ENCODE measurements around the gene ABCA6. TPM values are rescaled to one million over a fixed set of nuclear protein-coding genes. Genes with fewer than 3 reads are reported as not detected.

Gene ABCA6
- total and polyA plus RNA-seq, 2 of the 13 experiments (the other 11 are each of a cell fraction or from before 2014, with no cell fraction given) = 0.05 to 0.11 TPM

GRCh38 chr17:69047368-69048263 lies 94.1 kb downstream of the ABCA6 start (continued):
- TF ChIP-seq POGK (CRISPR knock-in tag; conservative IDR thresholded peaks at IDR 0.05) = peak; percentile 61
- peak; percentile 56 for TF ChIP-seq GABPB1 (CRISPR knock-in tag; IDR thresholded peaks at IDR 0.05)
- TF ChIP-seq SSRP1 (CRISPR knock-in tag; IDR thresholded peaks at IDR 0.05) = no peak; the same call in 1 of the 2 replicates
- no peak; the same call in 1 of the 2 replicates for TF ChIP-seq NFYB (CRISPR knock-in tag; IDR thresholded peaks at IDR 0.05)
- peak; percentile 100 for TF ChIP-seq MEIS1 (CRISPR knock-in tag; IDR thresholded peaks at IDR 0.05; ENCODE audit: borderline replicate concordance)
- peak; percentile 67; the same call in 1 of the 2 replicates for TF ChIP-seq ZNF12 (CRISPR knock-in tag; IDR thresholded peaks at IDR 0.05)
- TF ChIP-seq CCAR2 (optimal IDR thresholded peaks at IDR 0.05; ENCODE audit: low read depth, low read length) = no peak
- no peak; the same call in 1 of the 2 replicates for TF ChIP-seq ZBTB26 (CRISPR knock-in tag; IDR thresholded peaks at IDR 0.05; ENCODE audit: borderline replicate concordance)
- TF ChIP-seq ZNF512B (CRISPR knock-in tag; IDR thresholded peaks at IDR 0.05; ENCODE audit: borderline replicate concordance) = 0 out of 2 replicates have a peak, but pooled peaks have one; percentile 35
- TF ChIP-seq ZBTB42 (CRISPR knock-in tag; IDR thresholded peaks at IDR 0.05) = no peak
- TF ChIP-seq ZNF580 (CRISPR knock-in tag; IDR thresholded peaks at IDR 0.05; ENCODE audit: borderline replicate concordance, low read depth) = peak; percentile 30
- peak; percentile 88 for TF ChIP-seq SIX4 (CRISPR knock-in tag; IDR thresholded peaks at IDR 0.05)
- no peak for TF ChIP-seq SRSF4 (IDR thresholded peaks at IDR 0.05; ENCODE audit: low read depth, low read length, poor library complexity, severe bottlenecking)
- peak; percentile 97 for TF ChIP-seq ZNF503 (CRISPR knock-in tag; IDR thresholded peaks at IDR 0.05)
- peak; percentile 51; the same call in 1 of the 2 replicates for TF ChIP-seq ZNF772 (CRISPR knock-in tag; IDR thresholded peaks at IDR 0.05)
- no peak for TF ChIP-seq ZFP36 (IDR thresholded peaks at IDR 0.05; ENCODE audit: borderline replicate concordance, low read depth, low read length, partially characterized antibody)
- TF ChIP-seq ZNF569 (CRISPR knock-in tag; IDR thresholded peaks at IDR 0.05; ENCODE audit: borderline replicate concordance) = no peak
- TF ChIP-seq GTF2F1 (IDR thresholded peaks at IDR 0.05; ENCODE audit: low read length) = no peak
- no peak for TF ChIP-seq NBN (conservative IDR thresholded peaks at IDR 0.05)
- TF ChIP-seq TAF15 (IDR thresholded peaks at IDR 0.05; ENCODE audit: low read depth, low read length, poor library complexity, severe bottlenecking) = no peak

Data from HepG2 (cell line).